Immature natural killer cell (primary cell): ENCODE results near the gene ADPRH. TPM values are rescaled to one million over a fixed set of nuclear protein-coding genes. Genes with fewer than 3 reads are reported as not detected.

Source experiments
- DNase-seq, 3 donors: peaks; one replicate each; pipeline ENCODE4 v3.0.0; 2022; ENCODE audit warnings: mixed read lengths in 1 of 3
- H3K27ac Mint-ChIP-seq, 6 donors: one replicate each; pipeline ENCODE4 v1.8.0; 2020; ENCODE audit warnings: mixed read lengths in 6 of 6, mild to moderate bottlenecking in 5 of 6, inconsistent platforms in 4 of 6, moderate library complexity in 3 of 6
- H3K27me3 Mint-ChIP-seq, 3 donors: one replicate each; pipeline ENCODE4 v1.8.0; 2020 to 2021; ENCODE audit warnings: low read depth in 3 of 3, mild to moderate bottlenecking in 3 of 3, mixed read lengths in 3 of 3, moderate library complexity in 3 of 3, inconsistent platforms in 1 of 3
- H3K36me3 Mint-ChIP-seq, 3 donors: one replicate each; pipeline ENCODE4 v1.8.0; 2020; ENCODE audit warnings: mixed read lengths in 3 of 3, inconsistent platforms in 2 of 3, mild to moderate bottlenecking in 2 of 3
- H3K4me1 Mint-ChIP-seq, 2 donors: one replicate each; pipeline ENCODE4 v1.8.0; 2020; ENCODE audit warnings: inconsistent platforms in 2 of 2, mild to moderate bottlenecking in 2 of 2, mixed read lengths in 2 of 2, moderate library complexity in 1 of 2
- H3K4me3 Mint-ChIP-seq, 5 donors: one replicate each; pipeline ENCODE4 v1.8.0; 2020; ENCODE audit warnings: mild to moderate bottlenecking in 5 of 5, mixed read lengths in 5 of 5, inconsistent platforms in 3 of 5, moderate library complexity in 3 of 5
- H3K9me3 Mint-ChIP-seq, 6 donors: one replicate each; pipeline ENCODE4 v1.8.0; 2020; ENCODE audit warnings: mild to moderate bottlenecking in 6 of 6, mixed read lengths in 6 of 6, inconsistent platforms in 4 of 6, moderate library complexity in 3 of 6
- polyA plus RNA-seq, 3 donors: library from polyadenylated mRNA; unstranded; fragments of 300-500 nt; fragmentation: Illumina TruSeq; gene quantifications; one replicate each; pipeline ENCODE4 v1.2.3, GENCODE V29; 2021

ADPRH gene
- 10 to 100 TPM in 1 of 3 donors, 1 to 10 TPM in 2; 7.5 to 13.9 (median 9.4) TPM for polyA plus RNA-seq

- no peaks in the 10 kb centered on the region for H3K9me3 Mint-ChIP-seq
- H3K27me3 Mint-ChIP-seq = peaks cover 0 to 5% (median 0%) of the 10 kb centered on the region in 3 donors
- H3K4me1 Mint-ChIP-seq = peaks cover 17 to 26% of the 10 kb centered on the region in 2 donors
- peak; percentile 47 to 50 (median 48) for DNase-seq
- H3K27ac Mint-ChIP-seq = peak within 1 kb of the TSS; percentile 85 to 95 (median 92)
- H3K4me3 Mint-ChIP-seq = peak within 1 kb of the TSS; percentile 94 to 98 (median 98)
- H3K36me3 Mint-ChIP-seq = no peaks in the 10 kb centered on the region
Measured at GRCh38 chr3:119579366-119580066, at the start of gene ADPRH. Gene ADPRH (plus strand): TSS chr3:119579492. CDS start chr3:119582170, 2,678 bp downstream.

GRCh38 chr3:119529883-119530282 is 49.4 kb upstream of the ADPRH start:
- Mint-ChIP-seq H3K9me3 (no peaks in the 10 kb centered on the region), H3K27ac (no peak overlapping the region), H3K4me1 (no peaks in the 10 kb centered on the region), H3K27me3 (peaks cover 0 to 2% (median 0%) of the 10 kb centered on the region in 3 donors), H3K36me3 (peaks cover 4 to 26% (median 19%) of the 10 kb centered on the region in 3 donors), H3K4me3 (no peak overlapping the region)
- no peak for DNase-seq

GRCh38 chr3:119530456-119530855 is 48.8 kb upstream of the ADPRH start:
- Mint-ChIP-seq H3K27me3 (peaks cover 0 to 2% (median 0%) of the 10 kb centered on the region in 3 donors), H3K4me3 (no peak overlapping the region), H3K4me1 (no peaks in the 10 kb centered on the region), H3K27ac (no peak overlapping the region), H3K9me3 (no peaks in the 10 kb centered on the region), H3K36me3 (peaks cover 4 to 25% (median 17%) of the 10 kb centered on the region in 3 donors)
- no peak for DNase-seq

GRCh38 chr3:119531151-119531550 is 48.1 kb upstream of the ADPRH start:
- Mint-ChIP-seq H3K27me3 (peaks cover 0 to 2% (median 0%) of the 10 kb centered on the region in 3 donors), H3K9me3 (no peaks in the 10 kb centered on the region), H3K36me3 (peaks cover 4 to 21% (median 12%) of the 10 kb centered on the region in 3 donors), H3K27ac (no peak overlapping the region), H3K4me1 (no peaks in the 10 kb centered on the region), H3K4me3 (no peak overlapping the region)
- no peak for DNase-seq

- Mint-ChIP-seq H3K4me3 (no peak overlapping the region), H3K27me3 (peaks cover 0 to 3% (median 2%) of the 10 kb centered on the region in 3 donors), H3K9me3 (no peaks in the 10 kb centered on the region), H3K4me1 (no peaks in the 10 kb centered on the region), H3K36me3 (peaks cover 0 to 8% (median 8%) of the 10 kb centered on the region in 3 donors), H3K27ac (no peak overlapping the region)
- no peak for DNase-seq
Measured at GRCh38 chr3:119534296-119534695, 45.0 kb upstream of the ADPRH start.

- Mint-ChIP-seq H3K36me3 (peaks cover 0 to 8% (median 7%) of the 10 kb centered on the region in 3 donors), H3K27ac (no peak overlapping the region), H3K9me3 (no peaks in the 10 kb centered on the region), H3K4me3 (no peak overlapping the region), H3K27me3 (peaks cover 0 to 4% (median 2%) of the 10 kb centered on the region in 3 donors), H3K4me1 (no peaks in the 10 kb centered on the region)
- no peak for DNase-seq
Measured at GRCh38 chr3:119536757-119537156, 42.5 kb upstream of the ADPRH start.

GRCh38 chr3:119538772-119539171 is 40.5 kb upstream of the ADPRH start:
- no peaks in the 10 kb centered on the region for H3K4me1 Mint-ChIP-seq
- no peak for DNase-seq
- no peak overlapping the region for H3K4me3 Mint-ChIP-seq
- H3K27ac Mint-ChIP-seq = no peak overlapping the region
- H3K27me3 Mint-ChIP-seq = peaks cover 0 to 5% (median 0%) of the 10 kb centered on the region in 3 donors
- peaks cover 0 to 1% (median 0%) of the 10 kb centered on the region in 3 donors for H3K36me3 Mint-ChIP-seq
- H3K9me3 Mint-ChIP-seq = no peaks in the 10 kb centered on the region

GRCh38 chr3:119541547-119541946 is 37.7 kb upstream of the ADPRH start:
- no peak overlapping the region for H3K27ac Mint-ChIP-seq
- H3K36me3 Mint-ChIP-seq = no peaks in the 10 kb centered on the region
- DNase-seq = no peak
- H3K4me1 Mint-ChIP-seq = no peaks in the 10 kb centered on the region
- H3K27me3 Mint-ChIP-seq = peaks cover 0 to 5% (median 3%) of the 10 kb centered on the region in 3 donors
- H3K4me3 Mint-ChIP-seq = no peak overlapping the region
- no peaks in the 10 kb centered on the region for H3K9me3 Mint-ChIP-seq

- peaks cover 0 to 5% (median 3%) of the 10 kb centered on the region in 3 donors for H3K27me3 Mint-ChIP-seq
- no peaks in the 10 kb centered on the region for H3K9me3 Mint-ChIP-seq
- no peaks in the 10 kb centered on the region for H3K36me3 Mint-ChIP-seq
- H3K4me1 Mint-ChIP-seq = no peaks in the 10 kb centered on the region
- no peak overlapping the region for H3K4me3 Mint-ChIP-seq
- DNase-seq = no peak
- H3K27ac Mint-ChIP-seq = no peak overlapping the region
Measured at GRCh38 chr3:119542168-119542767, 37.0 kb upstream of the ADPRH start.

- peaks cover 0 to 5% (median 3%) of the 10 kb centered on the region in 3 donors for H3K27me3 Mint-ChIP-seq
- no peaks in the 10 kb centered on the region for H3K9me3 Mint-ChIP-seq
- no peak for DNase-seq
- no peaks in the 10 kb centered on the region for H3K36me3 Mint-ChIP-seq
- no peak overlapping the region for H3K4me3 Mint-ChIP-seq
- H3K4me1 Mint-ChIP-seq = no peaks in the 10 kb centered on the region
- H3K27ac Mint-ChIP-seq = no peak overlapping the region
Measured at GRCh38 chr3:119543147-119543546, 36.1 kb upstream of the ADPRH start.

GRCh38 chr3:119547227-119547626 is 32.1 kb upstream of the ADPRH start:
- DNase-seq = no peak
- Mint-ChIP-seq H3K27ac (no peak overlapping the region), H3K36me3 (no peaks in the 10 kb centered on the region), H3K4me3 (no peak overlapping the region), H3K4me1 (no peaks in the 10 kb centered on the region), H3K27me3 (peaks cover 0 to 3% (median 0%) of the 10 kb centered on the region in 3 donors), H3K9me3 (no peaks in the 10 kb centered on the region)

- DNase-seq = no peak
- Mint-ChIP-seq H3K27me3 (peaks cover 0 to 3% (median 0%) of the 10 kb centered on the region in 3 donors), H3K27ac (no peak overlapping the region), H3K36me3 (no peaks in the 10 kb centered on the region), H3K4me1 (no peaks in the 10 kb centered on the region), H3K4me3 (no peak overlapping the region), H3K9me3 (no peaks in the 10 kb centered on the region)
Measured at GRCh38 chr3:119548341-119548740, 31.0 kb upstream of the ADPRH start.

GRCh38 chr3:119550192-119550910 is 28.9 kb upstream of the ADPRH start:
- no peaks in the 10 kb centered on the region for H3K36me3 Mint-ChIP-seq
- H3K4me3 Mint-ChIP-seq = no peak overlapping the region
- H3K27ac Mint-ChIP-seq = no peak overlapping the region
- DNase-seq = no peak
- H3K4me1 Mint-ChIP-seq = no peaks in the 10 kb centered on the region
- H3K9me3 Mint-ChIP-seq = no peaks in the 10 kb centered on the region
- peaks cover 0 to 3% (median 2%) of the 10 kb centered on the region in 3 donors for H3K27me3 Mint-ChIP-seq

- H3K36me3 Mint-ChIP-seq = no peaks in the 10 kb centered on the region
- no peaks in the 10 kb centered on the region for H3K4me1 Mint-ChIP-seq
- DNase-seq = no peak
- no peaks in the 10 kb centered on the region for H3K9me3 Mint-ChIP-seq
- peaks cover 0 to 2% (median 2%) of the 10 kb centered on the region in 3 donors for H3K27me3 Mint-ChIP-seq
- no peak overlapping the region for H3K4me3 Mint-ChIP-seq
- no peak overlapping the region for H3K27ac Mint-ChIP-seq
Measured at GRCh38 chr3:119551598-119551997, 27.7 kb upstream of the ADPRH start.
